Esophagus squamous epithelium (tissue), 4 donors: ENCODE data around the gene SDK2.

Experiments used
- POLR2A ChIP-seq, 4 donors: fragments of 450-650 bp; IDR thresholded peaks; one replicate each; pipeline ENCODE4 v1.6.1; 2017; ENCODE audit warnings: antibody characterized with exemption in 4 of 4, mild to moderate bottlenecking in 4 of 4, moderate library complexity in 3 of 4
- TF ChIP-seq, protein P1 (sequence below), 6 experiments: fragments of 450-650 bp in 4 of 6; fragments of 200-600 bp in 2 of 6; sonication (generic) in 2 of 6; IDR thresholded peaks; one replicate each; pipeline ENCODE4 v1.5.1; 2016 to 2019; ENCODE audit warnings: antibody characterized with exemption in 6 of 6, mild to moderate bottlenecking in 4 of 6, moderate library complexity in 4 of 6

DNA sequence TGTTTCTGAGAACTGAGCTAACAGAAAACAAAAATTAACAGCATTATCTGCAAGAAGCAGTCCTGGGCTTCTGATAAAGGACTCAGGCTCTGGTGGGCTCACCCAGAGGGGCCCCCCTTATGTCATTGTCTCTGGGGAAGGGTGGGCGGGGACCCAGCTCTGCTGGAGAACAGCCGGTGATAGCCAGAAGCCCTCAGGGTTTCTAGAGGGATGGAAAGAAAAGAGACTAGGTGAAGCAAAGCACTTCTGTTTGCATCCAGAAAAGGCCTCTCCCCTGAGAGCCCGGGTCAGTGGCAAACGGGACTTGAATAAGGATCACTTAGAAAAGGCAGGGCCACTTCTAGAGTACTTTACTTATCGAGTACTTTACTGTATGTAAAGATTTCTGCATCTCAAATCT lies 325.4 kb downstream of the SDK2 start:
- TF ChIP-seq, protein P1, sequence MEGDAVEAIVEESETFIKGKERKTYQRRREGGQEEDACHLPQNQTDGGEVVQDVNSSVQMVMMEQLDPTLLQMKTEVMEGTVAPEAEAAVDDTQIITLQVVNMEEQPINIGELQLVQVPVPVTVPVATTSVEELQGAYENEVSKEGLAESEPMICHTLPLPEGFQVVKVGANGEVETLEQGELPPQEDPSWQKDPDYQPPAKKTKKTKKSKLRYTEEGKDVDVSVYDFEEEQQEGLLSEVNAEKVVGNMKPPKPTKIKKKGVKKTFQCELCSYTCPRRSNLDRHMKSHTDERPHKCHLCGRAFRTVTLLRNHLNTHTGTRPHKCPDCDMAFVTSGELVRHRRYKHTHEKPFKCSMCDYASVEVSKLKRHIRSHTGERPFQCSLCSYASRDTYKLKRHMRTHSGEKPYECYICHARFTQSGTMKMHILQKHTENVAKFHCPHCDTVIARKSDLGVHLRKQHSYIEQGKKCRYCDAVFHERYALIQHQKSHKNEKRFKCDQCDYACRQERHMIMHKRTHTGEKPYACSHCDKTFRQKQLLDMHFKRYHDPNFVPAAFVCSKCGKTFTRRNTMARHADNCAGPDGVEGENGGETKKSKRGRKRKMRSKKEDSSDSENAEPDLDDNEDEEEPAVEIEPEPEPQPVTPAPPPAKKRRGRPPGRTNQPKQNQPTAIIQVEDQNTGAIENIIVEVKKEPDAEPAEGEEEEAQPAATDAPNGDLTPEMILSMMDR (IDR thresholded peaks at IDR 0.05), result no peak
- no peak for TF ChIP-seq POLR2A (IDR thresholded peaks at IDR 0.05)
